GM12892 (cell line): ENCODE measurements around the gene SP3.

Source experiments
- POLR2A ChIP-seq: IDR thresholded peaks from 2 replicates; pipeline ENCODE4 v1.6.1; 2011; ENCODE audit warnings: low read depth, low read length, control low read depth
- POLR2AphosphoS5 ChIP-seq: IDR thresholded peaks from 2 replicates; pipeline ENCODE4 v1.6.1; 2011; ENCODE audit warnings: low read depth, low read length, control low read depth
- TAF1 ChIP-seq: IDR thresholded peaks from 2 replicates; pipeline ENCODE4 v1.6.1; 2011; ENCODE audit warnings: low read depth, mild to moderate bottlenecking, control low read depth, low read length, borderline replicate concordance

DNA sequence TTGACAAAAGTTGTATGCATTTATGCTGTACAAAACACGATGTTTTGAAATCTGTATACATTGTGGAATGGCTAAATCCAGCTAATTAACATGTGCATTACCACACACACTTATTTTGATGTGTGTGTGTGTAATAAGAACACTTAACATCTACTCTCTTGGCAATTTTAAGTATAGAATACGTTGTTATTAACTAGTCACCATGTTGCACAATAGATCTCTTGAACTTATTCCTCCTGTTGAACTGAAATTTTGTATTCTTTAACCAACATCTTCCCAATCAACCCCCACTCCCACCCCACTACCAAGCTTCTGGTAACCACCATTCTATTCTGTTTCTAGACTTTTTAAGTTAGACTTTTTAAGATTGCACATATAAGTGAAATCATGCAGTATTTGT lies 16.3 kb upstream of the SP3 start:
- TF ChIP-seq POLR2AphosphoS5 (no peak), POLR2A (no peak), TAF1 (no peak)
